ENCODE measurements around the gene LRRC27.

LRRC27 gene

GRCh38 chr10:132408367-132408781, 76.4 kb downstream of the LRRC27 start:
- Histone ChIP-seq H3K4me1 (ENCODE audit: low read length) (no peaks in the 10 kb centered on the region), H3K27me3 (ENCODE audit: low read depth, low read length) (no peaks in the 10 kb centered on the region), H4K20me1 (ENCODE audit: insufficient read depth, low read length) (no peaks in the 10 kb centered on the region), H3K4me3 (ENCODE audit: low read length) (no peak overlapping the region), H3K9ac (ENCODE audit: low read length) (no peak overlapping the region), H3K36me3 (replicated peaks; ENCODE audit: low read depth, low read length) (no peaks in the 10 kb centered on the region), H2AFZ (ENCODE audit: low read depth, low read length) (no peak overlapping the region), H3K79me2 (ENCODE audit: low read length) (no peaks in the 10 kb centered on the region), H3K4me2 (ENCODE audit: low read length) (no peak overlapping the region), H3K9me3 (ENCODE audit: insufficient read depth, low read length) (no peaks in the 10 kb centered on the region), H3K27ac (ENCODE audit: low read length) (no peak overlapping the region)
- no peak for TF ChIP-seq EZH2phosphoT487 (IDR thresholded peaks at IDR 0.05; ENCODE audit: low read depth)
- no peak for TF ChIP-seq CTCF (IDR thresholded peaks at IDR 0.05; ENCODE audit: low read depth, low read length)

- no peak overlapping the region for H2AFZ ChIP-seq (ENCODE audit: low read depth, low read length)
- H3K4me2 ChIP-seq (ENCODE audit: low read length) = no peak overlapping the region
- H3K79me2 ChIP-seq (ENCODE audit: low read length) = no peaks in the 10 kb centered on the region
- H3K4me3 ChIP-seq (ENCODE audit: low read length) = no peak overlapping the region
- H3K27ac ChIP-seq (ENCODE audit: low read length) = no peak overlapping the region
- H3K9ac ChIP-seq (ENCODE audit: low read length) = no peak overlapping the region
- no peaks in the 10 kb centered on the region for H3K4me1 ChIP-seq (ENCODE audit: low read length)
- no peaks in the 10 kb centered on the region for H3K27me3 ChIP-seq (ENCODE audit: low read depth, low read length)
- H3K9me3 ChIP-seq (ENCODE audit: insufficient read depth, low read length) = no peaks in the 10 kb centered on the region
- no peaks in the 10 kb centered on the region for H3K36me3 ChIP-seq (replicated peaks; ENCODE audit: low read depth, low read length)
- TF ChIP-seq EZH2phosphoT487 (IDR thresholded peaks at IDR 0.05; ENCODE audit: low read depth) (no peak), CTCF (IDR thresholded peaks at IDR 0.05; ENCODE audit: low read depth, low read length) (no peak)
- H4K20me1 ChIP-seq (ENCODE audit: insufficient read depth, low read length) = no peaks in the 10 kb centered on the region
Measured at GRCh38 chr10:132408823-132409666, 77.1 kb downstream of the LRRC27 start.

- no peak for TF ChIP-seq EZH2phosphoT487 (IDR thresholded peaks at IDR 0.05; ENCODE audit: low read depth)
- no peak for TF ChIP-seq CTCF (IDR thresholded peaks at IDR 0.05; ENCODE audit: low read depth, low read length)
- Histone ChIP-seq H2AFZ (ENCODE audit: low read depth, low read length) (no peak overlapping the region), H3K4me1 (ENCODE audit: low read length) (no peaks in the 10 kb centered on the region), H3K27me3 (ENCODE audit: low read depth, low read length) (no peaks in the 10 kb centered on the region), H3K27ac (ENCODE audit: low read length) (no peak overlapping the region), H3K36me3 (replicated peaks; ENCODE audit: low read depth, low read length) (no peaks in the 10 kb centered on the region), H3K4me2 (ENCODE audit: low read length) (no peak overlapping the region), H3K79me2 (ENCODE audit: low read length) (no peaks in the 10 kb centered on the region), H3K4me3 (ENCODE audit: low read length) (no peak overlapping the region), H3K9ac (ENCODE audit: low read length) (no peak overlapping the region), H4K20me1 (ENCODE audit: insufficient read depth, low read length) (no peaks in the 10 kb centered on the region), H3K9me3 (ENCODE audit: insufficient read depth, low read length) (no peaks in the 10 kb centered on the region)
Measured at GRCh38 chr10:132409667-132410028, 77.7 kb downstream of the LRRC27 start.

GRCh38 chr10:132410056-132410778, 78.2 kb downstream of the LRRC27 start:
- Histone ChIP-seq H3K36me3 (replicated peaks; ENCODE audit: low read depth, low read length) (no peaks in the 10 kb centered on the region), H3K4me3 (ENCODE audit: low read length) (no peak overlapping the region), H3K27ac (ENCODE audit: low read length) (no peak overlapping the region), H3K79me2 (ENCODE audit: low read length) (no peaks in the 10 kb centered on the region), H3K4me1 (ENCODE audit: low read length) (no peaks in the 10 kb centered on the region), H3K27me3 (ENCODE audit: low read depth, low read length) (no peaks in the 10 kb centered on the region), H4K20me1 (ENCODE audit: insufficient read depth, low read length) (no peaks in the 10 kb centered on the region), H3K4me2 (ENCODE audit: low read length) (no peak overlapping the region), H3K9ac (ENCODE audit: low read length) (no peak overlapping the region), H2AFZ (ENCODE audit: low read depth, low read length) (no peak overlapping the region), H3K9me3 (ENCODE audit: insufficient read depth, low read length) (no peaks in the 10 kb centered on the region)
- TF ChIP-seq EZH2phosphoT487 (IDR thresholded peaks at IDR 0.05; ENCODE audit: low read depth) (no peak), CTCF (IDR thresholded peaks at IDR 0.05; ENCODE audit: low read depth, low read length) (no peak)

Measured in OCI-LY3 (cell line).